ENCODE results near the gene DGKI. TPM values are rescaled to one million over a fixed set of nuclear protein-coding genes. Genes with fewer than 3 reads are reported as not detected.

Gene DGKI
- total RNA-seq, 1 experiment from 2014 or later: 0.55 TPM

DNA sequence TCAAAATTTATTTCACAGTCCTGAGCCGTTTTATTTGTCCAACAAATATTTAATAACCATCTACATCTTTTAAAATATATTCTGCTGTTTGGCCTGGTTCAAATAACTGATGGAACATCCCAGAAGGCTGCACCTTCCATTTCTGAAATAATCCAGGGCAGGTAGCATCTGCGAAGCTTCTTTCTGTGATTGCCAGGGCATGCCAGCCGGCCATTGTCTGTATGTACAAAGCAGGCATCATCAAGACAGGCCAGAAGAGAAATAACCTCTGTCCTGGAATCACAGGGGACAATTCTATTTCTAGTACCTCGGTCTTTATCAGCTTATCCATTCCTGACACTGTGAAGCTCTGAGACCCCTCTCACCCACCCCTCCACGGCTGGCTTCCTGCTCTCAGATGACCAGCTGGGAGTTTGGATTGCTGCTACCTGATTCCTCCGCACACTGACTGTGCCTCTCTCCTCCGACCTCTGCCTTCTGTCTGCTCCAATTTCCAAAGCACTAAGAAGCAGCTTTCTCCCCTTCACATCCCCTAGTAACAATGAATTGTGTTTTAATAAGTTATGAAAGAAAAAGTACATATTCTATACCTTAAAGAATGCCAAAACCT is 8.0 kb downstream of the DGKI start:
- Mint-ChIP-seq H3K4me1 (peaks cover 27 to 38% of the 10 kb centered on the region in 2 experiments), H3K27me3 (ENCODE audit: low read depth) (peaks cover 1% of the 10 kb centered on the region; the same call in 1 of the 2 replicates), H3K27ac (peak overlapping the region in 1 of 3 experiments; percentile 0; a peak in 3 of 7 replicates), H3K36me3 (ENCODE audit: insufficient read depth in 1 of 3, low read depth in 3 of 3) (peaks cover 0 to 3% (median 0%) of the 10 kb centered on the region in 3 experiments; a peak in 1 of 7 replicates), H3K4me3 (no peak overlapping the region), H3K9me3 (peaks cover 0 to 4% of the 10 kb centered on the region in 2 experiments; a peak in 3 of 5 replicates)
- Histone ChIP-seq H3K4me1 (ENCODE audit: insufficient read depth, low read length) (peaks cover 7% of the 10 kb centered on the region; the same call in 1 of the 2 replicates), H3K14ac (ENCODE audit: insufficient read depth, low read length) (no peak overlapping the region), H3K27me3 (ENCODE audit: insufficient read depth, low read length) (no peaks in the 10 kb centered on the region), H4K91ac (ENCODE audit: insufficient read length, low read depth, low read length) (no peak overlapping the region), H2BK15ac (ENCODE audit: low read depth, low read length) (no peak overlapping the region), H4K20me1 (ENCODE audit: control insufficient read depth, insufficient read depth, insufficient read length) (no peaks in the 10 kb centered on the region), H3K23ac (ENCODE audit: insufficient read length, low read depth, low read length) (no peak overlapping the region), H3K23me2 (ENCODE audit: insufficient read length, low read depth, low read length, poor library complexity, severe bottlenecking) (no peaks in the 10 kb centered on the region), H3K79me2 (ENCODE audit: insufficient read depth, low read length) (no peaks in the 10 kb centered on the region), H2BK20ac (ENCODE audit: low read depth, low read length, poor library complexity, severe bottlenecking) (no peak overlapping the region), H4K5ac (ENCODE audit: insufficient read length, low read depth, low read length) (no peak overlapping the region), H3K9ac (ENCODE audit: extremely low read depth, insufficient read length, low read length) (no peak overlapping the region), H2AFZ (ENCODE audit: low read length) (no peak overlapping the region), H3K79me1 (ENCODE audit: insufficient read depth, low read depth, low read length, poor library complexity, severe bottlenecking) (no peaks in the 10 kb centered on the region), H2BK120ac (ENCODE audit: low read depth, low read length, poor library complexity, severe bottlenecking) (no peak overlapping the region), H3K56ac (ENCODE audit: insufficient read length, low read depth, low read length) (no peak overlapping the region), H3K4me2 (ENCODE audit: insufficient read depth, insufficient read length, low read length) (no peak overlapping the region), H2AK5ac (ENCODE audit: insufficient read length, low read length) (no peak overlapping the region), H3K4ac (ENCODE audit: low read depth, low read length) (no peak overlapping the region), H3K27ac (ENCODE audit: insufficient read length, low read depth, low read length) (no peak overlapping the region), H3K9me3 (ENCODE audit: control insufficient read depth, low read depth, low read length) (no peaks in the 10 kb centered on the region), H3T11ph (ENCODE audit: low read length) (no peak overlapping the region), H3K18ac (ENCODE audit: insufficient read length, low read depth, low read length) (no peak overlapping the region), H2BK5ac (ENCODE audit: insufficient read length, low read length) (no peak overlapping the region), H4K8ac (replicated peaks; ENCODE audit: insufficient read length, low read depth, low read length) (no peak overlapping the region), H2BK12ac (ENCODE audit: insufficient read length, low read depth, low read length) (no peak overlapping the region)
- TF ChIP-seq CTCF (conservative IDR thresholded peaks at IDR 0.05): no peak
- no CpG with 5 or more reads among the region's 7 CpGs for WGBS (ENCODE audit: extremely low coverage, insufficient read length, low lambda C conversion rate)
- DNase-seq: no peak
